H1 (cell line): Measurements from ENCODE around the gene CISD2. TPM values are rescaled to one million over a fixed set of nuclear protein-coding genes. Genes with fewer than 3 reads are reported as not detected.

Source experiments
- CTCF ChIA-PET: fragments of 300-600 bp; sonication (Branson Sonifier 250); formaldehyde crosslinking; loops from one replicate; lab custom pipeline; 2021; ENCODE audit not compliant: partially characterized antibody; lab: Charles Lee
- POLR2A ChIA-PET: fragments of 300-600 bp; sonication (Branson Sonifier 250); formaldehyde crosslinking; loops from one replicate; lab custom pipeline; 2021; ENCODE audit warnings: inconsistent platforms; ENCODE audit not compliant: partially characterized antibody; lab: Charles Lee
- DNase-seq, 2 experiments: peaks; one replicate each; pipeline versions ENCODE4 v3.0.0 to v3.0.0-alpha.2; 2010 to 2022; ENCODE audit warnings: low spot score in 2 of 2, low read depth in 1 of 2, mixed read lengths in 1 of 2
- FAIRE-seq: peaks from 2 replicates; lab custom pipeline; 2011; peaks lifted over from hg19 to GRCh38; lab: Jason Lieb, UNC
- H2AFZ ChIP-seq: 2 replicates; pipeline ENCODE4 v1.8.1; 2012; ENCODE audit warnings: low read length, inconsistent platforms
- H2AK5ac ChIP-seq: 2 replicates; pipeline ENCODE4 v1.6.1; 2013; ENCODE audit warnings: low read depth, low read length
- H2BK120ac ChIP-seq: replicated peaks from 2 replicates; pipeline ENCODE3; 2013; ENCODE audit warnings: low read depth, low read length, inconsistent platforms
- H2BK12ac ChIP-seq: 2 replicates; pipeline ENCODE4 v1.6.1; 2013; ENCODE audit warnings: low read depth, low read length
- H2BK15ac ChIP-seq: 2 replicates; pipeline ENCODE4 v1.6.1; 2013; ENCODE audit warnings: low read length
- H2BK20ac ChIP-seq: 2 replicates; pipeline ENCODE4 v1.6.1; 2013; ENCODE audit warnings: low read length
- H2BK5ac ChIP-seq: 2 replicates; pipeline ENCODE4 v1.6.1; 2013; ENCODE audit warnings: low read depth, low read length
- H3K14ac ChIP-seq: 2 replicates; pipeline ENCODE4 v1.6.1; 2013; ENCODE audit warnings: inconsistent platforms; ENCODE audit not compliant: insufficient read length
- H3K18ac ChIP-seq: 2 replicates; pipeline ENCODE4 v1.6.1; 2013; ENCODE audit warnings: low read length; ENCODE audit errors: extremely low read depth
- H3K23ac ChIP-seq: 2 replicates; pipeline ENCODE4 v1.6.1; 2013; ENCODE audit warnings: inconsistent platforms; ENCODE audit not compliant: insufficient read length
- H3K23me2 ChIP-seq: 2 replicates; pipeline ENCODE4 v1.6.1; 2013; ENCODE audit warnings: low read depth, low read length
- H3K27ac ChIP-seq: 2 replicates; pipeline ENCODE4 v1.6.1; 2011; ENCODE audit warnings: low read depth, low read length, inconsistent platforms
- H3K27me3 ChIP-seq, 4 experiments: replicated peaks in 1 of 4; 1 replicate in 1 of 4; 2 replicates in 3 of 4; pipeline versions ENCODE4 v1.6.1 to v1.8.1; 2011 to 2013; ENCODE audit warnings: low read length in 3 of 4, mild to moderate bottlenecking in 3 of 4, inconsistent platforms in 2 of 4, mixed read lengths in 2 of 4, moderate library complexity in 1 of 4; ENCODE audit not compliant: control insufficient read depth in 3 of 4, insufficient read depth in 3 of 4; ENCODE audit errors: extremely low read depth in 1 of 4
- H3K36me3 ChIP-seq, 4 experiments: 2 replicates each; pipeline versions ENCODE4 v1.6.1 to v1.8.1; 2011 to 2013; ENCODE audit warnings: mild to moderate bottlenecking in 4 of 4, low read length in 3 of 4, moderate library complexity in 2 of 4, control low read depth in 1 of 4, inconsistent platforms in 1 of 4; ENCODE audit not compliant: insufficient read depth in 4 of 4, control insufficient read depth in 2 of 4
- H3K4ac ChIP-seq: replicated peaks from 2 replicates; pipeline ENCODE3; 2013; ENCODE audit warnings: low read length, low read depth, mixed read lengths, inconsistent platforms; ENCODE audit not compliant: insufficient read length
- H3K4me1 ChIP-seq, 4 experiments: replicated peaks in 1 of 4; 1 replicate in 1 of 4; 2 replicates in 3 of 4; pipeline versions ENCODE4 v1.6.1 to v1.8.1; 2011 to 2013; ENCODE audit warnings: low read length in 3 of 4, inconsistent platforms in 2 of 4, mixed read lengths in 1 of 4; ENCODE audit not compliant: insufficient read depth in 4 of 4, control insufficient read depth in 3 of 4
- H3K4me2 ChIP-seq, 2 experiments: 2 replicates each; pipeline versions ENCODE4 v1.6.1 to v1.8.1; 2011 to 2013; ENCODE audit warnings: low read depth in 2 of 2, low read length in 2 of 2, control low read depth in 1 of 2, inconsistent platforms in 1 of 2, mild to moderate bottlenecking in 1 of 2; ENCODE audit not compliant: insufficient read depth in 1 of 2
- H3K4me3 ChIP-seq, 4 experiments: fragments of 200-600, 300-600 bp in 1 of 4; sonication (generic), shearing (Covaris generic), sonication (Bioruptor Twin) in 1 of 4; 2 replicates each; pipeline versions ENCODE4 v1.5.1 to v1.8.1; 2011 to 2016; ENCODE audit warnings: low read length in 4 of 4, low read depth in 3 of 4, control low read depth in 2 of 4, inconsistent platforms in 2 of 4, mild to moderate bottlenecking in 2 of 4, mixed read lengths in 1 of 4, moderate library complexity in 1 of 4; ENCODE audit not compliant: insufficient read depth in 2 of 4; ENCODE audit errors: extremely low read depth in 1 of 4
- H3K56ac ChIP-seq: replicated peaks from 2 replicates; pipeline ENCODE3; 2013; ENCODE audit warnings: low read depth, mild to moderate bottlenecking, mixed read lengths, low read length, inconsistent platforms; ENCODE audit not compliant: insufficient read length
- H3K79me1 ChIP-seq: 2 replicates; pipeline ENCODE4 v1.6.1; 2013; ENCODE audit warnings: low read depth, low read length, control low read depth
- H3K79me2 ChIP-seq, 2 experiments: 2 replicates each; pipeline versions ENCODE4 v1.6.1 to v1.8.1; 2012 to 2013; ENCODE audit warnings: low read length in 2 of 2, mild to moderate bottlenecking in 2 of 2, inconsistent platforms in 1 of 2; ENCODE audit not compliant: insufficient read depth in 2 of 2, control insufficient read depth in 1 of 2
- H3K9ac ChIP-seq, 4 experiments: replicated peaks in 1 of 4; 1 replicate in 1 of 4; 2 replicates in 3 of 4; pipeline versions ENCODE4 v1.6.1 to v1.8.1; 2011 to 2013; ENCODE audit warnings: low read depth in 3 of 4, low read length in 3 of 4, control low read depth in 2 of 4, mild to moderate bottlenecking in 2 of 4, moderate library complexity in 2 of 4, inconsistent platforms in 1 of 4; ENCODE audit errors: extremely low read depth in 1 of 4
- H3K9me3 ChIP-seq, 2 experiments: 2 replicates each; pipeline versions ENCODE4 v1.6.1 to v1.8.1; 2012 to 2013; ENCODE audit warnings: mild to moderate bottlenecking in 2 of 2, moderate library complexity in 2 of 2, control low read depth in 1 of 2, inconsistent platforms in 1 of 2, low read depth in 1 of 2, low read length in 1 of 2, mixed read lengths in 1 of 2; ENCODE audit not compliant: insufficient read depth in 2 of 2
- H4K20me1 ChIP-seq, 2 experiments: replicated peaks in 1 of 2; 2 replicates each; pipeline versions ENCODE3 to v1.8.1; 2011 to 2013; ENCODE audit warnings: inconsistent platforms in 2 of 2, low read length in 2 of 2, mild to moderate bottlenecking in 1 of 2; ENCODE audit not compliant: insufficient read depth in 2 of 2, control insufficient read depth in 1 of 2
- H4K5ac ChIP-seq: 2 replicates; pipeline ENCODE4 v1.6.1; 2013; ENCODE audit warnings: low read length, low read depth, mixed read lengths, inconsistent platforms; ENCODE audit not compliant: insufficient read length
- H4K8ac ChIP-seq: 2 replicates; pipeline ENCODE4 v1.8.0; 2013; ENCODE audit warnings: mild to moderate bottlenecking, moderate library complexity, low read length, inconsistent platforms; ENCODE audit not compliant: insufficient read depth; ENCODE audit errors: extremely low read depth
- H4K91ac ChIP-seq: replicated peaks from 2 replicates; pipeline ENCODE3; 2013; ENCODE audit warnings: low read length, mixed read lengths, inconsistent platforms; ENCODE audit not compliant: insufficient read length
- ATF3 ChIP-seq: IDR thresholded peaks from 2 replicates; pipeline ENCODE4 v1.6.1; 2011; ENCODE audit warnings: low read depth, mild to moderate bottlenecking, low read length; ENCODE audit not compliant: insufficient read depth
- BCL11A ChIP-seq, 2 experiments: IDR thresholded peaks; one replicate each; pipeline ENCODE4 v1.6.1; 2011; ENCODE audit warnings: low read depth in 2 of 2, low read length in 2 of 2, mild to moderate bottlenecking in 2 of 2
- HDAC2 ChIP-seq, 2 experiments: fragments of 300-600 bp in 1 of 2; sonication (generic) in 1 of 2; IDR thresholded peaks; 2 replicates each; pipeline ENCODE4 v1.6.1; 2011 to 2012; ENCODE audit warnings: low read depth in 2 of 2, low read length in 2 of 2, mild to moderate bottlenecking in 2 of 2, moderate library complexity in 2 of 2, borderline replicate concordance in 1 of 2, inconsistent platforms in 1 of 2
- KDM1A ChIP-seq: fragments of 200-600, 300-600 bp; sonication (generic); IDR thresholded peaks from 2 replicates; pipeline ENCODE4 v1.7.1; 2016; ENCODE audit warnings: mild to moderate bottlenecking, low read length, borderline replicate concordance
- MAX ChIP-seq: IDR thresholded peaks from 2 replicates; pipeline ENCODE4 v1.6.1; 2012; ENCODE audit warnings: inconsistent platforms
- PHF8 ChIP-seq: fragments of 200-600 bp; sonication (generic); conservative IDR thresholded peaks from 2 replicates; pipeline ENCODE4 v1.7.1; 2012; ENCODE audit warnings: low read depth, mild to moderate bottlenecking, inconsistent platforms, low read length, moderate library complexity
- RBBP5 ChIP-seq: IDR thresholded peaks from 2 replicates; pipeline ENCODE4 v1.7.1; 2012; ENCODE audit warnings: low read depth, mild to moderate bottlenecking, inconsistent platforms, low read length, moderate library complexity, borderline replicate concordance
- RFX5 ChIP-seq: IDR thresholded peaks from 2 replicates; pipeline ENCODE4 v1.6.1; 2011; ENCODE audit warnings: low read depth, low read length, improper control_type of control experiment, borderline replicate concordance
- TAF1 ChIP-seq: IDR thresholded peaks from 2 replicates; pipeline ENCODE4 v1.6.1; 2011; ENCODE audit warnings: mild to moderate bottlenecking, low read depth, low read length
- YY1 ChIP-seq: IDR thresholded peaks from 2 replicates; pipeline ENCODE4 v1.6.1; 2011; ENCODE audit warnings: low read depth, mild to moderate bottlenecking, low read length
- WGBS, 2 experiments: shearing (Covaris generic) in 1 of 2; methylation state at CpG; one replicate each; pipeline versions ENCODE4 v1.1.6 to v1.1.7; 2013 to 2015; ENCODE audit warnings: low lambda C conversion rate in 2 of 2, mixed read lengths in 2 of 2, inconsistent platforms in 1 of 2, low coverage in 1 of 2, missing lambda C conversion rate in 1 of 2; ENCODE audit not compliant: insufficient replicate concordance in 2 of 2, insufficient coverage in 1 of 2, insufficient read length in 1 of 2; ENCODE audit errors: extremely low coverage in 1 of 2, missing lambda C conversion rate in 1 of 2; 5-methylcytosine and 5-hydroxymethylcytosine counted together
- polyA plus RNA-seq, 7 experiments: library from polyadenylated mRNA; depleted of rRNA in 3 of 7; stranded (reverse) in 5 of 7; unstranded in 2 of 7; fragments of >200 nt in 5 of 7; fragments of 200-250 nt in 2 of 7; gene quantifications; 1 replicate in 5 of 7; 2 replicates in 1 of 7; 4 replicates in 1 of 7; pipeline versions ENCODE4 v1.2.1 to v1.2.3, GENCODE V29; 2011 to 2013; ENCODE audit warnings: missing spikeins in 2 of 7, mixed read lengths in 2 of 7
- total RNA-seq: library from RNA; stranded (reverse); fragmentation: NEBNext Ultra II Directional; extraction: Animal tissue kit (Norgen Biotek cat#: 25700); gene quantifications from 2 replicates; pipeline ENCODE4 v1.2.1, GENCODE V29; 2021

The CISD2 gene
- total and polyA plus RNA-seq, 2 of the 8 experiments (the other 6 are each of a cell fraction or from before 2014, with no cell fraction given), result 23.7 to 48.3 TPM

GRCh38 chr4:102858828-102859464 is 9.8 kb upstream of the CISD2 start:
- TF ChIP-seq BCL11A (IDR thresholded peaks at IDR 0.05; ENCODE audit: low read depth in 2 of 2, low read length in 2 of 2), result no peak
- no peak for TF ChIP-seq YY1
- no peak for TF ChIP-seq RBBP5
- no peak for TF ChIP-seq ATF3
- TF ChIP-seq HDAC2 (IDR thresholded peaks at IDR 0.05; ENCODE audit: borderline replicate concordance in 1 of 2, low read depth in 2 of 2, low read length in 2 of 2), result no peak
- TF ChIP-seq PHF8, result no peak
- TF ChIP-seq KDM1A, result no peak
- no peak for TF ChIP-seq RFX5
- no peak for TF ChIP-seq MAX
- no peak for TF ChIP-seq TAF1
- Histone ChIP-seq H2BK120ac (no peak overlapping the region), H3K4ac (no peak overlapping the region), H4K91ac (no peak overlapping the region), H3K23me2 (no peaks in the 10 kb centered on the region), H3K27me3 (no peaks in the 10 kb centered on the region), H3K4me3 (no peak overlapping the region), H2BK12ac (no peak overlapping the region), H3K27ac (no peak overlapping the region), H2AFZ (no peak overlapping the region), H3K14ac (no peak overlapping the region), H2AK5ac (no peak overlapping the region), H3K23ac (no peak overlapping the region), H3K79me2 (peaks cover 0 to 11% of the 10 kb centered on the region in 2 experiments; a peak in 2 of 4 replicates), H4K5ac (no peak overlapping the region), H4K20me1 (no peaks in the 10 kb centered on the region), H3K18ac (no peak overlapping the region), H3K9me3 (peaks cover 5 to 7% of the 10 kb centered on the region in 2 experiments; a peak in 2 of 4 replicates), H2BK15ac (no peak overlapping the region), H2BK20ac (no peak overlapping the region), H4K8ac (no peak overlapping the region), H3K4me2 (no peak overlapping the region), H3K9ac (no peak overlapping the region), H2BK5ac (no peak overlapping the region), H3K36me3 (peaks cover 0 to 5% (median 2%) of the 10 kb centered on the region in 4 experiments; a peak in 2 of 8 replicates), H3K79me1 (no peaks in the 10 kb centered on the region), H3K4me1 (no peaks in the 10 kb centered on the region), H3K56ac (no peak overlapping the region)
- CTCF ChIA-PET, result no interaction called here
- POLR2A ChIA-PET, result interaction anchor here (2.0 to 2.2 kb wide), 2 partner anchors 10 to 32 kb away, joined by 5 read pairs; partner anchors contain the start of genes CISD2 and UBE2D3
- DNase-seq (no peak), FAIRE-seq (no peak)
- 93 to 100% methylated on average over 1 to 2 of the region's 2 CpGs for WGBS, 2 experiments
